HG03159 (cell line): ENCODE measurements around the gene COQ8B.
"Not testable (repeated sequence)": the region's sequence is repeated elsewhere in the genome, so short reads cannot be mapped to it uniquely, and the experiment has no call there.

ENCODE experiments used
- ATAC-seq: cut with Tn5 transposase; IDR thresholded peaks from one replicate; pipeline ENCODE4 v1.9.1; 2021; ENCODE audit warnings: mild to moderate bottlenecking, moderate library complexity; ENCODE audit not compliant: unreplicated experiment

COQ8B gene

GRCh38 chr19:40742886-40743285 is 26.2 kb upstream of the COQ8B start:
- no peak for ATAC-seq

GRCh38 chr19:40742477-40742876 is 25.8 kb upstream of the COQ8B start:
- no peak for ATAC-seq

GRCh38 chr19:40741527-40742390 is 25.1 kb upstream of the COQ8B start:
- no peak for ATAC-seq

- ATAC-seq = no peak
Observed at GRCh38 chr19:40740747-40741146, 24.1 kb upstream of the COQ8B start.

- no peak for ATAC-seq
Observed at GRCh38 chr19:40739871-40740703, 23.4 kb upstream of the COQ8B start.

- no peak for ATAC-seq
Observed at GRCh38 chr19:40739030-40739839, 22.5 kb upstream of the COQ8B start.

GRCh38 chr19:40737102-40737644 is 20.5 kb upstream of the COQ8B start:
- no peak for ATAC-seq

GRCh38 chr19:40736661-40737060 is 20.0 kb upstream of the COQ8B start:
- ATAC-seq = no peak

GRCh38 chr19:40735013-40735771 is 18.5 kb upstream of the COQ8B start:
- no peak for ATAC-seq

GRCh38 chr19:40733149-40733548 is 16.5 kb upstream of the COQ8B start:
- no peak for ATAC-seq

- ATAC-seq = not testable (repeated sequence)
Observed at GRCh38 chr19:40732304-40732703, 15.6 kb upstream of the COQ8B start.

GRCh38 chr19:40730065-40730464 is 13.4 kb upstream of the COQ8B start:
- ATAC-seq = not testable (repeated sequence)

- no peak for ATAC-seq
Observed at GRCh38 chr19:40726279-40726678, 9.6 kb upstream of the COQ8B start.

GRCh38 chr19:40724855-40725254 is 8.2 kb upstream of the COQ8B start:
- no peak for ATAC-seq

GRCh38 chr19:40724315-40724714 is 7.6 kb upstream of the COQ8B start:
- ATAC-seq = no peak

GRCh38 chr19:40723661-40724254 is 7.1 kb upstream of the COQ8B start:
- no peak for ATAC-seq

GRCh38 chr19:40721936-40722661 is 5.4 kb upstream of the COQ8B start:
- ATAC-seq = no peak

GRCh38 chr19:40721140-40721486 is 4.4 kb upstream of the COQ8B start:
- ATAC-seq = no peak

- ATAC-seq = no peak
Observed at GRCh38 chr19:40719414-40719894, 2.8 kb upstream of the COQ8B start.
